Kidney epithelial cell (primary cell): ENCODE measurements around the gene NCK1. TPM values are rescaled to one million over a fixed set of nuclear protein-coding genes. Genes with fewer than 3 reads are reported as not detected.

Experiments used
- DNase-seq: peaks from one replicate; pipeline ENCODE4 v3.0.0-alpha.2; 2010; ENCODE audit warnings: low read depth
- H3K27me3 ChIP-seq: 2 replicates; pipeline ENCODE4 v1.6.0; 2011; ENCODE audit warnings: low read length; ENCODE audit not compliant: control insufficient read depth, insufficient read depth
- H3K36me3 ChIP-seq: 2 replicates; pipeline ENCODE4 v1.5.1; 2011; ENCODE audit warnings: low read length; ENCODE audit not compliant: control insufficient read depth, insufficient read depth
- H3K4me3 ChIP-seq: 2 replicates; pipeline ENCODE4 v1.5.1; 2011; ENCODE audit warnings: low read depth, mild to moderate bottlenecking, control low read depth, low read length
- total RNA-seq: library from RNA; depleted of rRNA; stranded (reverse); fragments of >200 nt; gene quantifications from 2 replicates; pipeline ENCODE4 v1.2.3, GENCODE V29; 2015
- TF ChIP-seq, protein P1 (sequence below): IDR thresholded peaks from 2 replicates; pipeline ENCODE4 v1.5.1; 2011; ENCODE audit warnings: mild to moderate bottlenecking, moderate library complexity, low read length, control low read depth, inconsistent platforms; ENCODE audit not compliant: insufficient read depth, poor library complexity, severe bottlenecking

NCK1 gene
- total RNA-seq, 1 donor from 2014 or later, result 25.7 TPM

DNA sequence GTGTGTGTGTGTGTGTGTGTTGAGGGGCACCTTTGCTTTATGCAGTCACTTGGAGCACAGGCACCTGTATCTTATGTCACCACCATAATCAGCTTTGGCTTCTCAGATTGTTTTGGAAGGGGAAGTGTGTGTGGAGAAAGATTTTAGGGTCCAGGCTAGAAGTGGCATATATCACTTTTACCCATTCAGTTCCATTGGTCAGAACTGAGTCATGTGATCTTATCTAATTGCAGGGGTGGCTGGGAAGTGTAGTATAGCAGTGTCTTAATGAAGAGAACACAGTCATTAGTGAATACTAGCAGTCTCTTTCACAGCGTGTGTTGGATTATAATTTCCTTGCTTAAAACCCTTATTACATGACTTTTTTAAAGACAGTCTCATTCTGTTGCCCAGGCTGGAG, 20.6 kb downstream of the NCK1 start:
- TF ChIP-seq, protein P1, sequence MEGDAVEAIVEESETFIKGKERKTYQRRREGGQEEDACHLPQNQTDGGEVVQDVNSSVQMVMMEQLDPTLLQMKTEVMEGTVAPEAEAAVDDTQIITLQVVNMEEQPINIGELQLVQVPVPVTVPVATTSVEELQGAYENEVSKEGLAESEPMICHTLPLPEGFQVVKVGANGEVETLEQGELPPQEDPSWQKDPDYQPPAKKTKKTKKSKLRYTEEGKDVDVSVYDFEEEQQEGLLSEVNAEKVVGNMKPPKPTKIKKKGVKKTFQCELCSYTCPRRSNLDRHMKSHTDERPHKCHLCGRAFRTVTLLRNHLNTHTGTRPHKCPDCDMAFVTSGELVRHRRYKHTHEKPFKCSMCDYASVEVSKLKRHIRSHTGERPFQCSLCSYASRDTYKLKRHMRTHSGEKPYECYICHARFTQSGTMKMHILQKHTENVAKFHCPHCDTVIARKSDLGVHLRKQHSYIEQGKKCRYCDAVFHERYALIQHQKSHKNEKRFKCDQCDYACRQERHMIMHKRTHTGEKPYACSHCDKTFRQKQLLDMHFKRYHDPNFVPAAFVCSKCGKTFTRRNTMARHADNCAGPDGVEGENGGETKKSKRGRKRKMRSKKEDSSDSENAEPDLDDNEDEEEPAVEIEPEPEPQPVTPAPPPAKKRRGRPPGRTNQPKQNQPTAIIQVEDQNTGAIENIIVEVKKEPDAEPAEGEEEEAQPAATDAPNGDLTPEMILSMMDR, result no peak
- Histone ChIP-seq H3K36me3 (no peaks in the 10 kb centered on the region), H3K4me3 (no peak overlapping the region), H3K27me3 (no peaks in the 10 kb centered on the region)
- DNase-seq, result no peak

DNA sequence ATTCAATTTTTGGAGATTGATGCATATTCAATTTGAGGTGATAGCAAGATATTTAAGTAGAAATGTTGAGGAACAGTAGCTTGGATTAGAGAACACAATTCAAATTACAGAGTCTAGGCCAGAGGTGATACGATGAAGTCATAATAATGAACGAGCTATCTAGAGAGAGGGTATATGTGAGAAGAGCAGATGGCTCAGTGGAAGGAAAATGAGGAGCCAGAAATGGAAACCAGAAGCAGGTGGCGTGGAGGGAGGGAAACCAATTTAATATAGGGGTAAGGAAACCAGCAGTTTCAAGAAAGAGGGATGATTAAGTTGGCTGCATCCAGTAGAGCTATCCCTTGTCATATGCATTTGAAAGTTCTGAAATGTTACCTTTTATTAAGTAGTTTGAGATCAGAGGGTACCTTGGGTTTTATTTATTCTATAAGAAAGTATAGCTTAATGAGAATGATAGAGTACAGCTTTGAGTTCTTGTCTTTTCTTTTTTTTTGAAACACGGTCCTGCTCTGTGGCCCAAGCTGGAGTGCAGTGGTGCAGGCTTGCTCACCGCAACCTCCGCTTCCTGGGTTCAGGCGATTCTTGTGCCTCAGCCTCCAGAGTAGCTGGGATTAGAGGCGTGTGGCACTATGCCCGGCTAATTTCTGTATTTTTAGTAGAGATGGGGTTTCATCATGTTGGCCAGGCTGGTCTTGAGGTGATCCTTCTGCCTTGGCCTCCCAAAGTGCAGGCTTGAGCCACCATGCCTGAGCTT, 22.1 kb downstream of the NCK1 start:
- Histone ChIP-seq H3K27me3 (no peaks in the 10 kb centered on the region), H3K4me3 (no peak overlapping the region), H3K36me3 (no peaks in the 10 kb centered on the region)
- DNase-seq, result no peak
- TF ChIP-seq, protein P1, result no peak

DNA sequence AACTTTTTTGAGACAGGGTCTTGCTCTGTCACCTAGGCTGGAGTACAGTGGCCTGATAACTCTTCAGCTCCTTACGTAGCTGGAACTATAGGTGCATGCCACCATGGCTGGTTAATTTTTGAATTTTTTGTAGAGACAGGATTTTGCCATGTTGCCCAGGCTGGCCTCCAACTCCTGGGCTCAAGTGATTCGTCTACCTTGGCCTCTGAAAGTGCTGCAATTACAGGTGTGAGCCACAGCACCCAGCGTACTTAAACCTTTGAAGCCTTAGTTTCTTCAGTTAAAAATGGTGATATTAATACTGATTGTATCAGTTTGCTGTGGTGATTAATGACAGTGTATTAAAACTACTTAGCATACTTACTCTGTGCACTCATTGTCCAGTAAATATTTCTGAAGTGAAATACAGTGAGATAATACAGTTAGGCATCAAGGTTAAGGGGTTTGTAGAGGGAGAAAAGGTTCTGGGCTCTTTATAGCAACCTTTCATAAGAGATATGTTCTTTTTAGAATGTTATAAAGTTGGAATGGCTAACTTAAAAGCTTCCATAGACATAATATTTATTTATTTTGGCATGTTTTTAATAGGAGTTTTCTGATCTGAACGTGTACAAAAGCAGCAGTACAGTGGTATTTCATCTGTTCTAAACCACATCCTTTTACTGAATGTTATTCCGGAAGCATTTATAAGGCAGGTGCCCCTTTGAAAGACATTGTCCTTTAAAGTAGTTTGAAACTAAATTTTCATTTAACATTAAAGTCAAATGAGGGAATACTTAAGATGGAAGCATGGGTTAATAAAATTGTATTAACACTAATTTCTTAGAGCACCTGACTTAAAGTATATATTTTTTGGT, 23.6 kb downstream of the NCK1 start:
- Histone ChIP-seq H3K36me3 (no peaks in the 10 kb centered on the region), H3K27me3 (no peaks in the 10 kb centered on the region), H3K4me3 (no peak overlapping the region)
- DNase-seq, result no peak
- TF ChIP-seq, protein P1, result no peak

DNA sequence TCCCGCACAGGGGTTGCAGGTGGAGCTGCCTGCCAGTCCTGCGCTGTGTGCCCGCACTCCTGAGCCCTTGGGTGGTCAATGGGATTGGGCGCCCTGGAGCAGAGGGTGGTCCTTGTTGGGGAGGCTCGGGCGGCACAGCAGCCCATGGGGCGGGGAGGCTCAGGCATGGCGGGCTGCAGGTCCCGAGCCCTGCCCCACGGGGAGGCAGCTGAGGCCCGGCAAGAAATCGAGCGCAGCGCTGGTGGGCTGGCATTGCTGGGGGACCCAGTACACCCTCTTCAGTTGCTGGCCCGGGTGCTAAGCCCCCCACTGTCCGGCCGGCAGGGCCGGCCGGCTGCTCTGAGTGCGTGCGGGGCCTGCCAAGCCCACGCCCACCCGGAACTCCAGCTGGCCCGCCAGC, 27.9 kb downstream of the NCK1 start:
- DNase-seq, result no peak
- TF ChIP-seq, protein P1, result no peak
- Histone ChIP-seq H3K36me3 (no peaks in the 10 kb centered on the region), H3K4me3 (no peak overlapping the region), H3K27me3 (no peaks in the 10 kb centered on the region)

DNA sequence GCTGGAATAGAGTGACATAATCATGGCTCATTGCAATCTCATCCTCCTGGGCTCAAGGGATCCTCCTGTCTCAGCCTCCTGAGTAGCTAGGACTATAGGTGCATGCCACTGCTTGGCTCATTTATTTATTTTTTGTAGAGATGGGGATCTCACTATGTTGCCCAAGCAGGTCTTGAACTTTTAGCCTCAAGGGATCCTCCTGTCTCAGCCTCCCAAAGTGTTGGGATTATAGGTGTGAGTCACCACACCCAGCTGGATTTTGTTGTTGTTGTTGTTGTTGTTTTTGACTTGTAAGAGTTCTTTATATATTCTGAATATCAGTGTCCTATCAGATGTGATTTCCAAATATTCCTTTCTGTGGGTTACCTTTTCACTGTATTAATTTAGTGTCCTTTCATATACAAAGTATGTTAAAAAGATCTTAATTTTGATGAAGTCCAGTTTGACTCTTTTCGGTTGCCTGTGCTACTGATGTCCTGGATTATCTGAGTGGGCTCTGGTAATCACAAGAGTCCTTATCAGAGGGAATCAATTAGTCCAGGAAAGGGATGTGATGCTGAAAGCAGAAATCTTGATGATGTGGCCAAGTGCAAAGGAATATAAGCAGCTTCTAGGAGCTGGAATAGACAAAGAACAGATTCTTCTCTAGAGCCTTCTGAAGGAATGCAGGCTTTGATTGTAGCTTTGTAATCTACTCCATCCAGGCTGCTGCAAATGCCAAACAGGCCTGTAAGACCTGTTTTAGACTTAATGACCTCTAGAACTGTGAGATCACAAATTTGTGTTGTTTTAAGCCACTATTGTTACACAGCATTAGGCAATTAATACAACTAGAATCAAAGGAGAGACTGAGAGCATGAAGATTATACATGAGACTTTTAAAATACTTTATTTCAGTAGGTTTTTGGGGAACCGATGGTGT, 30.2 kb downstream of the NCK1 start:
- TF ChIP-seq, protein P1, result no peak
- DNase-seq, result no peak
- Histone ChIP-seq H3K27me3 (no peaks in the 10 kb centered on the region), H3K4me3 (no peak overlapping the region), H3K36me3 (no peaks in the 10 kb centered on the region)
